Measurements from ENCODE around the gene BCAS3.
"Not testable (repeated sequence)": the region's sequence is repeated elsewhere in the genome, so short reads cannot be mapped to it uniquely, and the experiment has no call there.

Gene BCAS3

DNA sequence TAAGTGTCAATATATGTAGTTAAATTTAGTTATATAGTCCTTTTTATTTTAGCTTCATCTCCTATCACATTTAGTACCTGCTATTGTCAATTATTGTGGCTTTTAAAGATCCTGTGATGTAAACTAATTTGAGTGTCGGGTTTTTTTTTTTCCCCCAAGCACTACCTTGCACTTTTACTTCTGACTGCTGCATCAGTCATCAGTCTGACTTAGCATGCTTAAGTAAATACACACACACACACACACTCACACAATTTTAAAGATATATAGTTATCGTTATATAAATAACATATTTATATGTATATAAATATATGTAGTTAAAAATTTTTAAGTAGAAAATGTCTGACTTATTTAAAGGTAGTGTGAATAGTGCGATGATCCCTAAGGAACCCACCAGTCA, 127.2 kb downstream of the BCAS3 start:
- FAIRE-seq, result no peak

DNA sequence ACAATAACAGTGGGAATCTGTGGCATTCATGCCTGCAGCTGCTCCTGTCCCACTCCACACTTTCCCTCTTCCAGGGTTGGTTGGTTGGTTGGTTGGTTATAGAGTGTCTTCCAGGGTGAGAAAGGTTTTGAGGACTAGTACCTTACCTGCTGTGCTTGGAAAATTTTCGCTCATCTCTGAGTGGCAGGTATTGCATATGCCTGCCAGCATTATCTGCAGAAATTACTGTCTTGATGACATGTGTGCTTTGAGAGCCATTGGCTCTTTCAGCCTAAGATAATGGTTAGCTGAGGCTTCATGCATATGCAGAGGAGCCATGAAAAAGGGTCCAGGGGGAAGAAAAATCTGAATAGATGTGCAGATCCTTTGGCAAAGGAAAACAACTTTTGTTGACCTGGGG, 131.8 kb downstream of the BCAS3 start:
- no peak for FAIRE-seq

DNA sequence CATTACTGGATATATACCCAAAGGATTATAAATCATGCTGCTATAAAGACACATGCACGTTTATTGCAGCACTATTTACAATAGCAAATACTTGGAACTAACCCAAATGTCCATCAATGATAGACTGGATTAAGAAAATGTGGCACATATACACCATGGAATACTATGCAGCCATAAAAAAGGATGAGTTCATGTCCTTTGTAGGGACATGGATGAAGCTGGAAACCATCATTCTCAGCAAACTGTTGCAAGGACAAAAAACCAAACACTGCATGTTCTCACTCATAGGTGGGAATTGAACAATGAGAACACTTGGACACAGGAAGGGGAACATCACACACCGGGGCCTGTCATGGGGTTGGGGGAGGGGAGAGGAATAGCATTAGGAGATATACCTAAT, 137.3 kb downstream of the BCAS3 start:
- not testable (repeated sequence) for FAIRE-seq

DNA sequence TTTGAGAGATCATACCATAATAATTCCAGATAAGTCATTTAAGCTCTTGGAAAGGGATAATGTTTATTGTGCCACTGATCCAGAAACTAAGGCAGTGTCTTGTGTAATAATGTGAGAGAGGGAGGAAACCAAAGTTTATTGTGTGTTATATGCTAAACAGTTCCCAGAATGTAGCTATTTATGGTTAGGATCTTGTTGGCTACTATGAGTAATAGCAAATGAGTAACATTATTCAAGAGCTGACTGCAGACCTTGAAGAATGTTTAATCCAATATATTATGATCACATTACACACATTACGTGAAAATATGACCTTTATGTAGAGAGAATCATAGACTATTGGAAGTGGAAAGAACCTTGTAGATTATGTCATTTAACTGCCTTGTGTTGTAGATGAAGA, 139.5 kb downstream of the BCAS3 start:
- no peak for FAIRE-seq

DNA sequence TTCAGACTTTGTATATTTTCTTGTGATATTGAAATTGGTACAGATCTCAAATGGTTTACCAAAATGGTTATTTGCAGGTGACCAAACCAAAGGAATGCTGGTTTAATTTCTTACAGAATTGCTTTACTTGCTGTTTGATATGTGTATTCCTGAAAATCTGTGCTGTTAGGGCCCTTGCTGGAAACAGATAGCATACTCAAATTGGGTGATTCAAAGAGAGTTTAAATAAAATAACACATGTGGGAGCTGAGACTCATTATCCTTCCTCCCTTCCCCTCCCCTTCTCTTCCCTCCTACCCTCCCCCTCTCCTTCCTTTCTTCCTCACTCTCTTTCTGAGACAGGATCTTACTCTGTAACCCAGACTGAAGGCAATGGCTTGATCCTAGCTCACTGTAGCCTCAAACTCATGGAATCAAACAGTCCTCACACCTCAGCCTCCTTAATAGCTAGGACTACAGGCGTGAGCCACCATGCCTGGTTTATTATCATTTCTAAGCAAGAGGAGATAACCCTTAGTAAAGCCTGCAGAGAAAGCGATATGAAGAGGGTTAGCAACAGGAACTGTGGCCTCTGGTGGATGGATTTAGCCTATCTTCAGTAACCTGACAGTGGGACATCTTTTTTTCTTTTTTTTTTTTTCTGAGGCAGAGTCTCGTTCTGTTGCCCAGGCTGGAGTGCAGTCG, 141.9 kb downstream of the BCAS3 start:
- FAIRE-seq, result no peak

DNA sequence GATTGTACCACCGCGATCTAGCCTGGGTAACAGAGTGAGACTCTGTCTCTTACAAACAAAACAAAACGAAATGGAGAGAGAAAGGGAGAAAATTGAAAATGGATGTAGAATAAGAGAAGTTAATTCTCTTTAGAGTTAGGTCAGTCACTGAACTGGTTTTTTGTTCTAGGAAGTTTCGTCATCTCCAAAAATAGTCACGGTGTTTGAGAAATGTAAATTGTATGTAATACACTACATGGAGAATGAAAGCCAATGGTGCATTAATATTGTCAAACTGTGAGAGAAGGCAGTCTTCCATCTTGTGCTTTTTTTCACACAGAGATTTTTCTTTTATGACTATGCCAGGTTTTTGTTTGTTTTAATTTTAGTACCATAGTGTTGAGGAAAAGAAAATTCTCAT, 145.9 kb downstream of the BCAS3 start:
- FAIRE-seq, result no peak

DNA sequence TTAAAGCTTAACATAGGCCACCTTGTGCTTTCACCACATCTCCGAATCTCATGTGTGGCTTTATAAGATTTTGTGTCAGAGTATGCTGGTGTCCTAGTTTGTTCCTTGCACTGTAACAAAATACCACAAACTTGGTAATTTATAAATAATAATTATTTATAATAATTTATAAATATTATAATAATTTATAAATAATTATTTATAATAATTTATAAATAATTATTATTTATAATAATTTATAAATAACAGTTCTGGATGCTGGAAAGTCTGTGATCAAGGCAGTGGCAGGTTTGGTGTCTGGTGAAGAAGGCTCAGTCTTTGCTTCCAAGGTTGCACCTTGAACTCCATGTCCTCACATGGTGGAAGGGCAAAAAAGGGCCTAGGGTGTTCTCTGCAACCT, 147.7 kb downstream of the BCAS3 start:
- FAIRE-seq, result no peak

DNA sequence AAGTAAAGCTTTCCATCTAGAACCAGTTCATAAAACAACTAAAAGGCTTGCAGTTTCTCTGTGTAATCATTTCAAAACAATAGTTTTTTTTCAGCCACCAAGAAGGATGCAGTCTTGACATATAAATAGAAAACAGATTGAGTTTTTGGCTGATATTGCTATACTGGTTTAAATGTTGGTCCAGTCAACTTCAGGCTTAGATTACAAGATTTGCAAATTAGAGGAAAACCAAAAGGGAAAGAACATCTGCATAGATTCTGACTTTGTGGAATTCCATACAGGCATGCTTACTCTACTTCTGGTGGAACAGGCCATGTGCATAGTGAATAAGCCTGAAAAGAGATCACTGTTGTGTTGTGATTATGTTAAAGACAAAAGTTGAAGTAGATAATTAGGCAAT, 150.3 kb downstream of the BCAS3 start:
- no peak for FAIRE-seq

DNA sequence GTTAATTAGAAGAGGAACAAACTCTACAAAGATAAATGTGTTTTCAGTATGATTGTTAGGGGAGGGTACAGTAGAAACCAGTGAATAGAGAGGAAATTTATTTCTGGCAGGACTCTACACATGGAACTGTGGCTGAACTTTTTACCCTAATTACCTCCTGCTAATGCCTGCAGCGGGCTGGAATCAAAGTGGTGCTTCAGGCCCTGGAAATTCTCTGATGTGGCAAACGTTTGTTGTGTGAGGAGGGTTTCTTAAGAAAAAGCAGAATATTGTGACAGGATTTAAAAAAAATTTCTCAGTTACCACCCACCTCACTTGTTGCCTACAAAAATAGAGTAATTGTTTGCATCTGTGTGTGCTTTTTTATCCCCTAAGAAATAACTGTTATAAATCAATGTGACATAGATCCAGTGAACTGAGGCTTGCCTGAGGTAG, 154.5 kb downstream of the BCAS3 start:
- FAIRE-seq, result no peak

DNA sequence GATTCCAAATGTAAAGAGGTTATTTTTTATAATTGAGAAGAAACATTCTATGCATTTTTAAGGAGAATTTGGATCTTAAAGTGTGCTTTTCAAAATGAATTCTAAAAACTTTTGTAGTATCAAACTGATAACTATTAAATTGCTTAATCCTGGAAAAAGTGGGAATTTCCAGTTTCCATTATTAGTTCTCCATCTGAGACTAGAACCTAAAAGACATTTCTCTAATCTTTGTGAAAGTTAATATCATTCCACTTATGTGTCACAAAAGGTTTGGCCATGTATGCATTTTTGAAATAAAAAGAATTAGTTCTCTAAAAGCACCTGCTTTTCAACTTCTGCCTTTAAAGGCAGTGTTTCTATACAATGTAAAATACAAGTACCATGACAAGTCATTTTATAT, 155.0 kb downstream of the BCAS3 start:
- no peak for FAIRE-seq

DNA sequence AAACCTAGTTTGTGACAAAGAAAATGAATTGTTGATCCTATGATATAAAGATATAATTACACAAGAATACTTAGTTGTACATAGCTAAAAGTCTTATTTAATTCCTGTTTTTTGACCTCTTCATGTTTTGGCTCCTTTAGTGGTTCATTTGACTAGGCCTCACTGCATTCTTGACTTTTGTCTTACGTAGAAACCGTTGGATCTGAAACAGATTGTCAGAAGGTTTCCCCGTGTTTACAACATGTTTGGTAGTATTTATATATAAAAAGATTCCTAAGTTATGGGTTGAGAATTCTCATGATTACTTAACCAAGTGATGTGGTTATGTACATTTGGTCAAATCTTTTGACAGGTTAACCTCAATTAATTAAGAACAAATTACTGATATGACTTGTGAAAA, 162.8 kb downstream of the BCAS3 start:
- FAIRE-seq, result no peak

DNA sequence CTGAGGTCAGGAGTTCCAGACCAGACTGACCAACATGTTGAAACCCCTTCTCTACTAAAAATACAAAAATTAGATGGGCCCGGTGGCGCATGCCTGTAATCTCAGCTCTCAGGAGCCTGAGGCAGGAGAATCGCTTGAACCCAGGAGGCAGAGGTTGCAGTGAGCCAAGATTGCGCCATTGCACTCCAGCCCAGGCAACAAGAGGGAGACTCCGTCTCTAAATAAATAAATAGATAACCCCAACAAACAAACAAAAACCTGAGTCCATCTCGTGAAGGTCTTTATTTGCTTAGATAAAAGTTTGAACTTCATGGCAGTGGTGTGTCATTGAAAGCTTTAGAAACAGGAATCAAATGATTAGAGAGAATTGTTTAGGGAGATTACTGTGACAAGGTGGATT, 167.4 kb downstream of the BCAS3 start:
- FAIRE-seq, result no peak

DNA sequence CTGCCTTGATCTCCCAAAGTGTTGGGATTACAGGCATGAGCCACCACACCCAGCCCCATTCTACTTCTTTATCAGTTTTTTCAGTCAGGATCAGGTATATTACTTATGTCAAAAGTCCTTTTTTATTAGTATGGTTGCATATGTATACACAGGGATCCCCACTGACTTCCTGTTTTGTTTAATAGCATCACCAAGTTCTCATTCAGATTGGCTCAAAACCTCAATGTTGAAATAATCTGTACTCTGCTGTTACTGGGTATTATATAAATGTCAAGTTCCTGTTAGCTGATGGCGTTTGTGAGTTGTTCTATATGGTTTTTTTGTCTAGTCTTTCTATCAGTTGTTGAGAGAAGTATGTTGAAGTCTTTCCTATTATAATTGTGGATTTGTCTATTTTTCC, 168.5 kb downstream of the BCAS3 start:
- no peak for FAIRE-seq

DNA sequence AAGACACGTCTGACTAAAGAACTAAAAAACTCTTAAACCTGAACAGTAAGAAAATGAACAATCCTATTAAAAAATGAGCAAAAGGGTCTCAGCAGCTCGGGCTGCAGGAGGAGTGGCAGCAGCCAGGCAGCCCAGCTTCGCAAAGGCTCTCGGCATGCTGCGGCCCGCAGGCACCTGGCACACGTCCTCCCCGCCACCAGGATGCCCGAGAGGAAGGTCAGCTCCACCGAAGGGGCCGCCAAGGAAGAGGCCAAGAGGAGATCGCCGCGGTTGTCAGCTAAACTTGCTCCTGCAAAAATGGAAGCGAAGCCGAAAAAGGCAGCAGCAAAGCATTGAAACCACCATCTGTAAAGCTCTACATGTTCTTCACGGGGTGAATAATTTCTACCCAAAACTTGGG, 173.5 kb downstream of the BCAS3 start:
- FAIRE-seq, result no peak

DNA sequence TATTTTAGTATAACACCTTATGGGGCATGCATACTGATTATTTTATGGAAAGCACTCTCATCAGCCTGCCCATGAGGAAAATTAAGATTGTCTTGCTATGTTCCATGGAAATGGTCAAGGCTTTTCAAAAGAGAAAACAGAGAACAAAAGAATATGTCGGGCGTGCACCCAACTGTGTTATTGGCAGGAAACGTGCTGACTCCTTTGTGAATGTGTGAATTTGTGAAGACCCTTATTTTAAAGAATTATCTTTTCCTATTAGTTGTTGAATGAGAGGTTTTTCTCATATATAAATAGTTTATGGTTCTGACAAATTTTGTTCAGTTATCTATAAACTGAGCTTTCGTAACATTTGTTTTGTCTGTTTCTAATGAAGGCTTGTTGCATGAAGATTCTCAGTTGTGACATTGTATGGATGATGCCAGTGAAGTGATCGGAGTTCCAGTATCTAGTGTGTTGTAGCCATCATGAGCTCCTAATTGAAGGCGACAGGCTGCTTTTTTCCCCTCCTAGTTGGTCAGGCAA, 180.0 kb downstream of the BCAS3 start:
- no peak for FAIRE-seq

DNA sequence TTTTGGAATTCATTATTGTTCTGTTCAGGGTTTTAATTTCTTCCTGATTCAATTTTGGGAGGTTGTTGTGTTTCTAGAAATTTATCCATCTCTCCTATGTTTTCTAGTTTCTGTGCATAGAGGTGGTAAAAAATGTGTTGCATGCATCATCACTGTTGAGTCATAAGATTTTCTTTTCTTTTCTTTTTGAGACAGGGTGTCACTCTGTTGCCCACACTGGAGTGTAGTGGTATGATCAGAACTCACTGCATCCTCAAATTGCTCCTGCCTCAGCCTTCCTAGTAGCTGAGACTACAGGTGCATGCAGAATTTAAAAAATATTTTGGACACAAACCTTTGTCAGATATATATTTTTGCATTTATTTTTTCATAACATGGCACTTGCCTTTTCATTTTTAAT, 184.8 kb downstream of the BCAS3 start:
- FAIRE-seq, result no peak

DNA sequence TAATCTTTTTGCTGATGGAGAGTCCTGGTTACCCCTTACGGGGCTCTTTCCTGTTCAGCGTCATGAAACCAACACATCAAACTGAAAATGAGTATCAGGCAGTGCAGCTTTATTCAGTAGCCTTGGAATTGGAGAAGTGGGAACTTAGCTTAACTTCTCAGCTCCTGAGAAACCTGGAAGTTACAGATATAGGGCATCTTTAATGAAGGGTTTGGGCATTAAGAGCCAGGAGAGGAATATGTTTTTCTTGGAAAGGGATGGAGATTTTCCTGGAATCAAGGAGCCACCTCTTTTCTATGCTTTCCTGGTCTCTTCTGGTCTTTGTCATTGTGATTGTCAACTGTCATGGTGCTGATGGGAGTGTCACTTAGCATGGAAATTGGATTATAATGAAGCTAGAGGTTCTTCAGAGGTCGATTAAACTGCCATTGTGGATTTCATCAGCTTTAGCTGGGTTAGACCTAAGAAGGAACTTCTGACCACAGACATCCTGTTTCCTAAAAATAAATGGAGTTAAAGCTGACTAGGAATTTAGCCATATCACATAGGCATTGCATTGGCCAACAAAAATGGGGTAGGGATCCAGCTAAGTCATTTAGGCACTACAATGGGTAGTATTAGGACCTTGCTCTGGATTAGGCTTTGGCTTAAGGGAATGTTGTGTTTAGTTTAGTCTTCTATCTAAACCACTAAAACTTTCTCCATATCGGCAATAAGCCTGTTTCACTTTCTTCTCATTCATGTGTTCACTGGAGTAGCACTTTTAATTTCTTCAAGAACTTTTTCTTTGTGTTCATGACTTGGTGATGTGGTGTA, 186.4 kb downstream of the BCAS3 start:
- no peak for FAIRE-seq

DNA sequence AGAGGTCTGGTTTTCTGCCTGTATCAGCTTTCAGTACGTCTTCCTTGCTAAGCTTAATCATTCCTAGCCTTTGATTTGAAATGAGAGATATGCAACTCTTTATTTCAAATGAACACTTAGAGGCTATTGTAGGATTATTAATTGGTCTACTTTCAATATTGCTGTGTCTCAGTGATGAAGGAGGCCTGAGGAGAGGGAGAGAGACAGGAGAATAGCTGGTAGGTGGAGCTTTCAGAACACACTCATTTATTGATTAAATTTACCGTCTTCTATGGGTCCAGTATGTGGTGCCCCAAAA, 187.0 kb downstream of the BCAS3 start:
- FAIRE-seq, result no peak

DNA sequence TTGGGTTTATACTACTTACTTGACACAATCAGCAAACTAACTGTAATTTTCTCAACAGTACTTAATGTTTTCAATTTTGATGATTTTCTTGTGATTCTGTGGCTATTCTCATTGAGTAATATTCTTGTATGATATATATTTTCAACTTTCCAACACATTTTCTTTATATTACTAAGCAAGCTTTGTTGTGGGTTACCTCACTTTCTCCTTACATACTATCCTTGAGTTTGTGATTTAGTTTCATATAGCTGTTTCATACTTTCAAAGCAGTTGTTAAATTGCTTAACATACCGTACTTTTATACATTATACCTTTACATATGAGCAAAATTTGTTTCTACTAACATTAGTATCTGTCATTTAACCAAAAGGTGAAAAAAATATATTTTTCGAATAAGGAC, 197.1 kb downstream of the BCAS3 start:
- no peak for FAIRE-seq

DNA sequence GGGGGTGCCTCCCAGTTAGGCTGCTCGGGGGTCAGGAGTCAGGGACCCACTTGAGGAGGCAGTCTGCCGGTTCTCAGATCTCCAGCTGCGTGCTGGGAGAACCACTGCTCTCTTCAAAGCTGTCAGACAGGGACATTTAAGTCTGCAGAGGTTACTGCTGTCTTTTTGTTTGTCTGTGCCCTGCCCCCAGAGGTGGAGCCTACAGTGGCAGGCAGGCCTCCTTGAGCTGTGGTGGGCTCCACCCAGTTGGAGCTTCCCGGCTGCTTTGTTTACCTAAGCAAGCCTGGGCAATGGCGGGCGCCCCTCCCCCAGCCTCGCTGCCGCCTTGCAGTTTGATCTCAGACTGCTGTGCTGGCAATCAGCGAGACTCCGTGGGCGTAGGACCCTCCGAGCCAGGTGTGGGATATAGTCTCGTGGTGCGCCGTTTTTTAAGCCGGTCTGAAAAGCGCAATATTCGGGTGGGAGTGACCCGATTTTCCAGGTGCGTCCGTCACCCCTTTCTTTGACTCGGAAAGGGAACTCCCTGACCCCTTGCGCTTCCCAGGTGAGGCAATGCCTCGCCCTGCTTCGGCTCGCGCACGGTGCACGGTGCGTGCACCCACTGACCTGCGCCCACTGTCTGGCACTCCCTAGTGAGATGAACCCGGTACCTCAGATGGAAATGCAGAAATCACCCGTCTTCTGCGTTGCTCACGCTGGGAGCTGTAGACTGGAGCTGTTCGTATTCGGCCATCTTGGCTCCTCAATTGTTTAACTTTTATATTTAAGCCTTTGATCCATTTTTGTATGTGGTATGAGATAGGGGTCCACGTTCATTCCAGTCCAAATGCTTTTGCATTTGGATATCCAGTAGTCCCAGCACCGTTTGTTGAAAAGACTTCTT, 209.3 kb downstream of the BCAS3 start:
- not testable (repeated sequence) for FAIRE-seq

DNA sequence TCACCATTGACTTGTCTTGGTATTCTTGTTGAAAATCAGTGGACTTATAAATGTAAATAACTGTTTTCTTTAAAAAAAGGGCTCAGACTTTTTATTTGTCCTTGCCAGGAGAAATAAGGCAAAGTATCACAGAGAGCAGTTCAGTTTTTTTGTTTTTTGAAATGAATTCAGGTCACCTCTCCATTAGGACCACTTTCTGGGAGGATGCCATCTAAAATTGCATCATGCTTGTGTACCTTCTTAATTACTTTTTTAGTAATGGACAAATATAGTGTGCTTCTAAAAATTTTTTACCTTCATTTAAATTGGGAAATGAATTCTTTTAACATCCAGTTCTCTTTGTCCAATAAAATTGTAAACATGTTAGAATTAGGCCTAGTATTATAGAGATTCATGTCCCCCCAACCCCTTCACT, 210.0 kb downstream of the BCAS3 start:
- no peak for FAIRE-seq

DNA sequence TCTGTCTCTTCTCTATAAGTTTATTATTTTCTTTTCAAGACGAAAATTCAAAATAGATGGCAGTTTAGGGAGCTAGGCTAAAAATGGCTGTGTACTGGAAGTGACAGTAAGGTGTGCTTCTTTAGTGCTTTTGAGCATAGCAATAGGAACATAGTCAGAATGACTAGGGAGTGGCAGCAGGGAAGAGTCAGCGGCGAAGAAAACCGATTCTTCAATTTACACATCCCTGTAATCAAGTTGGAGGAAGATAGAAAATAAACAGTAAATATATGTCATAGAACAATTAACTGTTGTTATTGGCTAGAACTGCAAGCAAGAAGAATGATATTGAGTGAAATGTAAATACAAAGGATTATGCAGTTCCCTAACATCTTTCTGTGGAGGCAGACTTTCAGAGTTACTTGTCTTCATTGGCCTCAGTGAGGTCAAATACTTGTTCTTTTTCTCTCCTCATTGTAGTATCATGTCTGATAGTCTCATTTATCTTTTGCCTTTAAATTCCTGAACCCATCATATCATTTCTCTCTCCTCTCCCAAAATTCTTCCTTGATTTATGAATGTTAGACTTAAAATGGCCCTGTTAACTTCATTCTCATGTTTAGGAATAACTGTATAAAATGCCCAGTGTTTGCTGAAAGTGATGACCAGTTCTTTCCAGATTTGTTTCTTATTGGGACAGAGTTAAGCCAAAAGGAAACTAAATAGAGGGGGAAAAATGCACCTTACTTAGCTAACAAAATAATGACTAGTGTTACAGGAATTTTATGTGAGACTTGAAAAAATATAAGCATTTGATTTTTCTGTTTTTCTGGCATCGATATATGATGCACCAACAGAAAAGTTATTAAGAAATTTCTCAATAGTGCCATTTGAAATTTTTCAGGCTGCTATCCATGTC, 211.4 kb downstream of the BCAS3 start:
- no peak for FAIRE-seq

DNA sequence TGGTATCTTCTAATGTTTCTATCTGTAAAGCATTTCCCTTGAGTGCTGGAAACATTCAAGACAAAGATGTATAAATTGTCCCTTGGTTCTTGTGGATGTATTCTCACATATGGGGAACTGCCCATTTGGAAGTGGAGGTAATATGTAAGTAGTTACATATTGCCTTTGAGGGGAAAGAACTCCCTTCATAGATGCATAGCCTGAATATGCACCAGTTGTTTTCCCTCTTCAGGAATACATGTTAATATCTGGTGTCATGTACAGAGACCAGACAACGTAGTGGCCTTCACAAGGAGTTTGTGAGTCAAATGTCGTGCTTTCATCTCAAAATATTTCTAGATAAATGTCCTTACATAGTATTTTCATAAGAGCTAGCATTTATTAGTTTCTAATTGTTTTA, 213.5 kb downstream of the BCAS3 start:
- FAIRE-seq, result no peak

Data from TTC549 (cell line).